K562 (cell line): ENCODE results near the gene SNRNP70. TPM values are rescaled to one million over a fixed set of nuclear protein-coding genes. Genes with fewer than 3 reads are reported as not detected.

Experiments used
- ATF4 ChIP-seq: fragments of 450-650 bp; formaldehyde crosslinking; IDR thresholded peaks from 2 replicates; pipeline ENCODE4 v1.4.0; 2022; ENCODE audit warnings: mild to moderate bottlenecking, moderate library complexity
- CHAMP1 ChIP-seq: fragments of 450-650 bp; IDR thresholded peaks from 2 replicates; pipeline ENCODE4 v1.6.1; 2016; ENCODE audit warnings: mild to moderate bottlenecking
- CREM ChIP-seq: IDR thresholded peaks from 2 replicates; pipeline ENCODE4 v1.6.1; 2014; ENCODE audit warnings: antibody characterized with exemption, low read depth
- CTBP1 ChIP-seq: fragments of 450-650 bp; IDR thresholded peaks from 2 replicates; pipeline ENCODE4 v1.6.1; 2016; ENCODE audit warnings: borderline replicate concordance
- E2F3 ChIP-seq: fragments of 250-450 bp; sonication (Bioruptor Pico); IDR thresholded peaks from 2 replicates; pipeline ENCODE4 v1.4.0; 2020; ENCODE audit warnings: mild to moderate bottlenecking
- ESRRA ChIP-seq: fragments of 450-650 bp; IDR thresholded peaks from 2 replicates; pipeline ENCODE4 v1.6.1; 2014; ENCODE audit warnings: low read depth, mild to moderate bottlenecking, moderate library complexity, borderline replicate concordance
- FOS ChIP-seq: IDR thresholded peaks from 3 replicates; pipeline ENCODE4 v1.6.1; 2011; ENCODE audit not compliant: insufficient read length; ENCODE audit errors: extremely low read depth
- HLTF ChIP-seq: fragments of 450-650 bp; IDR thresholded peaks from 2 replicates; pipeline ENCODE4 v1.6.1; 2016
- HNRNPUL1 ChIP-seq: fragments of 200-400 bp; formaldehyde crosslinking; IDR thresholded peaks from 2 replicates; pipeline ENCODE4 v1.6.1; 2017; ENCODE audit warnings: low read length
- JUN ChIP-seq, 2 experiments: sonication (generic) in 1 of 2; formaldehyde crosslinking in 1 of 2; IDR thresholded peaks; 2 replicates each; pipeline versions ENCODE4 v1.6.1 to v1.8.0; 2012 to 2022; ENCODE audit warnings: borderline replicate concordance in 2 of 2, mild to moderate bottlenecking in 2 of 2, improper control_type of control experiment in 1 of 2, low read depth in 1 of 2, low read length in 1 of 2, missing genetic modification reagents in 1 of 2
- NFE2L1 ChIP-seq: fragments of 450-650 bp; IDR thresholded peaks from 2 replicates; pipeline ENCODE4 v1.6.1; 2016; ENCODE audit warnings: missing genetic modification characterization, low read depth, mild to moderate bottlenecking, missing compliant biosample characterization, moderate library complexity, borderline replicate concordance
- RFX1 ChIP-seq: fragments of 450-650 bp; IDR thresholded peaks from 2 replicates; pipeline ENCODE4 v1.6.1; 2016; ENCODE audit warnings: mild to moderate bottlenecking, moderate library complexity
- SIX5 ChIP-seq, 2 experiments: IDR thresholded peaks; 2 replicates each; pipeline ENCODE4 v1.6.1; 2011; ENCODE audit warnings: low read length in 2 of 2, borderline replicate concordance in 1 of 2, low read depth in 1 of 2, mild to moderate bottlenecking in 1 of 2, moderate library complexity in 1 of 2; ENCODE audit not compliant: insufficient read depth in 1 of 2
- SP1 ChIP-seq: sonication (generic); formaldehyde crosslinking; IDR thresholded peaks from 2 replicates; pipeline ENCODE4 v1.8.1; 2022; ENCODE audit warnings: mild to moderate bottlenecking, missing genetic modification reagents
- TARDBP ChIP-seq: fragments of 450-650 bp; IDR thresholded peaks from 2 replicates; pipeline ENCODE4 v1.6.1; 2016
- ZBTB1 ChIP-seq: sonication (generic); formaldehyde crosslinking; IDR thresholded peaks from 2 replicates; pipeline ENCODE4 v1.8.1; 2023; ENCODE audit warnings: missing genetic modification reagents, low read depth, mild to moderate bottlenecking, borderline replicate concordance
- ZNF3 ChIP-seq: fragments of 250-450 bp; sonication (Bioruptor Pico); IDR thresholded peaks from 2 replicates; pipeline ENCODE4 v1.5.0; 2021; ENCODE audit warnings: mild to moderate bottlenecking, moderate library complexity
- ZNF586 ChIP-seq: fragments of 450-650 bp; formaldehyde crosslinking; conservative IDR thresholded peaks from 2 replicates; pipeline ENCODE4 v1.4.0; 2020; ENCODE audit warnings: mild to moderate bottlenecking, moderate library complexity
- polyA plus RNA-seq, 8 experiments: library from polyadenylated mRNA; depleted of rRNA in 4 of 8; stranded (reverse) in 5 of 8; unstranded in 3 of 8; fragments of >200 nt; fragmentation: Nextera tagmentation in 2 of 8; fragmentation: Illumina TruSeq in 1 of 8; extraction: Ambion mirVana in 2 of 8; extraction: Trizol in 1 of 8; gene quantifications; 2 replicates each; pipeline versions ENCODE4 v1.2.1 to v1.2.3, GENCODE V29; 2011 to 2014; ENCODE audit warnings: inconsistent platforms in 1 of 8, missing spikeins in 1 of 8
- total RNA-seq, 7 experiments: library from RNA; depleted of rRNA in 6 of 7; stranded (reverse); fragments of >200 nt in 6 of 7; fragmentation: Illumina TruSeq in 2 of 7; extraction: Trizol in 2 of 7; gene quantifications; 2 replicates each; pipeline versions ENCODE4 v1.2.1 to v1.2.3, GENCODE V29; 2011 to 2021; ENCODE audit warnings: low replicate concordance in 1 of 7
- TF ChIP-seq, protein P1 (sequence below): sonication (generic); formaldehyde crosslinking; IDR thresholded peaks from 2 replicates; pipeline ENCODE4 v1.8.0; 2022; ENCODE audit warnings: mild to moderate bottlenecking, missing genetic modification reagents

The SNRNP70 gene
- total and polyA plus RNA-seq, 9 of the 15 experiments (the other 6 are each of a cell fraction or from before 2014, with no cell fraction given): 2.8 to 496 (median 136) TPM

DNA sequence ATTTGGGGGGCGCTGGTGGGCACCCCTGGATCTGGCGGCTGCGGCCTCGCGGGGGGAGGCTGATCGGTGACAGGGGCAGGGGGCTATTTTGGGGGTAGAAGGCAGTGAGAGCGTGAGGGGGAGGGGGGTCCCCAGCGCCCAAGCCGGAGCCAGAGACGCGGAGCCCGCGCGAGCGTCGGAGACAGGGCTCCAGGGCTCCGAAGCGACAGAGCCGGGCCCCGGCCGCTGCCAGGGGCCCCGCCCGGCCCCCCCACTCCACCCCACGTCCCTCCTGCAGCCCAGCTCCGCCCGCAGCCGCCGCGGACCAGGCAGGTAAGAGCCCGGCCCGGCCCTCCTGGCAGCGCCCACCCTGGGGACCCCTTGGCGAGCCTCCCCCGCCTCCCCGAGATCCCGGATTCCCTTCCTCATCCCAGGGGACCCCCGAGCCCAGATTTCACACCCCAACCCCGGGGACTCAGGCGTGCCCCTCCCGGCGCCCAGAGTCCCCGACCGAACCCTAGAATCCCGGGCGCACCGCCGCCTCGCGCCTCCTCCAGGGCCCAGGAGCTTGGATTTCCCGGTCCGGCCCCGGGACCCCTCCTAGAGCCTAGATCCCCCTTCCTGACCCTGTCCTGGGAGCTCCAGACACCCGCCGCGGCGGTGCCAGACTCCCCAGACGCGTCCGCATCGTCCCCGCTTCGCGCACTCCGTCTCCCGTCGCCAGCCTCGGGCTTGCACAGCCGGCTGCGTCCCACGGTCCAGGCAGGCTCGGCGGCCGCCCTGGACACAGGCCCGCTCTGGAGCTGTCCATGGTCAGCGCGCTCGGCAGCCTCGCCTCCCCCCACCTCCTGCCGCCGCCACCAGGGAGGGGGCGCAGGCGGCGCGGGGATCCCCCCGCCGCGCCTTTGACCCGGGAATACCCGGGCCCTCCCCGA is 34.4 kb downstream of the SNRNP70 start, which contains the start of gene PPFIA3 (continued):
- TF ChIP-seq CHAMP1: no peak
- no peak for TF ChIP-seq RFX1
- TF ChIP-seq ZBTB1 (CRISPR knock-in tag): no peak
- TF ChIP-seq ATF4 (CRISPR knock-in tag): no peak
- TF ChIP-seq TARDBP: no peak
- TF ChIP-seq SP1 (CRISPR knock-in tag): peak; percentile 47; the same call in 1 of the 2 replicates
- peak; percentile 11; the same call in 1 of the 2 replicates for TF ChIP-seq CREM
- TF ChIP-seq ESRRA: no peak
- TF ChIP-seq HLTF: no peak
- TF ChIP-seq E2F3: no peak
- TF ChIP-seq, protein P1, sequence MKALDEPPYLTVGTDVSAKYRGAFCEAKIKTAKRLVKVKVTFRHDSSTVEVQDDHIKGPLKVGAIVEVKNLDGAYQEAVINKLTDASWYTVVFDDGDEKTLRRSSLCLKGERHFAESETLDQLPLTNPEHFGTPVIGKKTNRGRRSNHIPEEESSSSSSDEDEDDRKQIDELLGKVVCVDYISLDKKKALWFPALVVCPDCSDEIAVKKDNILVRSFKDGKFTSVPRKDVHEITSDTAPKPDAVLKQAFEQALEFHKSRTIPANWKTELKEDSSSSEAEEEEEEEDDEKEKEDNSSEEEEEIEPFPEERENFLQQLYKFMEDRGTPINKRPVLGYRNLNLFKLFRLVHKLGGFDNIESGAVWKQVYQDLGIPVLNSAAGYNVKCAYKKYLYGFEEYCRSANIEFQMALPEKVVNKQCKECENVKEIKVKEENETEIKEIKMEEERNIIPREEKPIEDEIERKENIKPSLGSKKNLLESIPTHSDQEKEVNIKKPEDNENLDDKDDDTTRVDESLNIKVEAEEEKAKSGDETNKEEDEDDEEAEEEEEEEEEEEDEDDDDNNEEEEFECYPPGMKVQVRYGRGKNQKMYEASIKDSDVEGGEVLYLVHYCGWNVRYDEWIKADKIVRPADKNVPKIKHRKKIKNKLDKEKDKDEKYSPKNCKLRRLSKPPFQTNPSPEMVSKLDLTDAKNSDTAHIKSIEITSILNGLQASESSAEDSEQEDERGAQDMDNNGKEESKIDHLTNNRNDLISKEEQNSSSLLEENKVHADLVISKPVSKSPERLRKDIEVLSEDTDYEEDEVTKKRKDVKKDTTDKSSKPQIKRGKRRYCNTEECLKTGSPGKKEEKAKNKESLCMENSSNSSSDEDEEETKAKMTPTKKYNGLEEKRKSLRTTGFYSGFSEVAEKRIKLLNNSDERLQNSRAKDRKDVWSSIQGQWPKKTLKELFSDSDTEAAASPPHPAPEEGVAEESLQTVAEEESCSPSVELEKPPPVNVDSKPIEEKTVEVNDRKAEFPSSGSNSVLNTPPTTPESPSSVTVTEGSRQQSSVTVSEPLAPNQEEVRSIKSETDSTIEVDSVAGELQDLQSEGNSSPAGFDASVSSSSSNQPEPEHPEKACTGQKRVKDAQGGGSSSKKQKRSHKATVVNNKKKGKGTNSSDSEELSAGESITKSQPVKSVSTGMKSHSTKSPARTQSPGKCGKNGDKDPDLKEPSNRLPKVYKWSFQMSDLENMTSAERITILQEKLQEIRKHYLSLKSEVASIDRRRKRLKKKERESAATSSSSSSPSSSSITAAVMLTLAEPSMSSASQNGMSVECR (CRISPR knock-in tag): peak; percentile 88
- no peak for TF ChIP-seq ZNF586 (CRISPR knock-in tag)
- no peak for TF ChIP-seq JUN (IDR thresholded peaks at IDR 0.05; ENCODE audit: borderline replicate concordance, low read depth, low read length)
- 0 out of 2 replicates have a peak, but pooled peaks have one; percentile 33 for TF ChIP-seq JUN (CRISPR knock-in tag; IDR thresholded peaks at IDR 0.05; ENCODE audit: borderline replicate concordance)
- no peak for TF ChIP-seq FOS
- TF ChIP-seq HNRNPUL1: no peak
- TF ChIP-seq SIX5 (IDR thresholded peaks at IDR 0.05; ENCODE audit: borderline replicate concordance in 1 of 2, insufficient read depth in 1 of 2, low read depth in 1 of 2, low read length in 2 of 2): no peak
- TF ChIP-seq ZNF3 (CRISPR knock-in tag): no peak
- no peak for TF ChIP-seq NFE2L1
- TF ChIP-seq CTBP1: peak; percentile 72; the same call in 1 of the 2 replicates
